A673 (cell line): ENCODE measurements around the gene RBFOX2. TPM values are rescaled to one million over a fixed set of nuclear protein-coding genes. Genes with fewer than 3 reads are reported as not detected.

Source experiments
- BruUV-seq: library from RNA; stranded (reverse); fragments of 400-500 nt; replicated peaks from 2 replicates; lab custom pipeline; 2021; lab: Mats Ljungman, UMichigan
- CTCF ChIA-PET: fragments of 300-600 bp; sonication (Branson Sonifier 250); formaldehyde crosslinking; loops from one replicate; lab custom pipeline; 2022; ENCODE audit warnings: antibody characterized with exemption; lab: Charles Lee
- POLR2A ChIA-PET: fragments of 300-600 bp; sonication (Branson Sonifier 250); formaldehyde crosslinking; loops from one replicate; lab custom pipeline; 2022; ENCODE audit warnings: antibody characterized with exemption; ENCODE audit not compliant: low non-redundant PET; lab: Charles Lee
- DNase-seq: peaks from one replicate; pipeline ENCODE4 v3.0.0-alpha.2; 2015; ENCODE audit warnings: low spot score
- H3K27ac ChIP-seq: fragments of 200-600 bp; sonication (generic); 2 replicates; pipeline ENCODE4 v1.5.1; 2016; ENCODE audit warnings: mixed run types, low read depth, mild to moderate bottlenecking, mixed read lengths, antibody characterized with exemption, low read length; ENCODE audit not compliant: poor library complexity, severe bottlenecking
- H3K27me3 ChIP-seq: fragments of 200-600 bp; sonication (generic); replicated peaks from 2 replicates; pipeline ENCODE4 v1.6.1; 2017; ENCODE audit warnings: mixed run types, low read depth, mild to moderate bottlenecking, mixed read lengths, antibody characterized with exemption, low read length; ENCODE audit not compliant: insufficient read depth, poor library complexity
- H3K36me3 ChIP-seq: fragments of 200-600 bp; sonication (generic); 2 replicates; pipeline ENCODE4 v1.6.1; 2016; ENCODE audit warnings: mixed run types, mild to moderate bottlenecking, mixed read lengths, antibody characterized with exemption, low read length; ENCODE audit not compliant: insufficient read depth, poor library complexity, severe bottlenecking
- H3K4me1 ChIP-seq: fragments of 200-600 bp; sonication (generic); 2 replicates; pipeline ENCODE4 v1.6.1; 2017; ENCODE audit warnings: mixed run types, mild to moderate bottlenecking, mixed read lengths, antibody characterized with exemption, low read length; ENCODE audit not compliant: insufficient read depth, poor library complexity, severe bottlenecking
- H3K4me3 ChIP-seq: fragments of 200-600 bp; sonication (generic); 2 replicates; pipeline ENCODE4 v1.5.1; 2016; ENCODE audit warnings: low read depth, mixed run types, mild to moderate bottlenecking, mixed read lengths, low read length; ENCODE audit not compliant: poor library complexity, severe bottlenecking
- H3K9me3 ChIP-seq: fragments of 200-600 bp; sonication (generic); 2 replicates; pipeline ENCODE4 v1.6.1; 2016; ENCODE audit warnings: mixed run types, low read depth, mild to moderate bottlenecking, mixed read lengths, antibody characterized with exemption, low read length; ENCODE audit not compliant: poor library complexity, severe bottlenecking
- CTCF ChIP-seq: fragments of 300-800, 200-600 bp; sonication (generic); conservative IDR thresholded peaks from 2 replicates; pipeline ENCODE4 v1.5.1; 2017; ENCODE audit warnings: low read depth, mild to moderate bottlenecking, antibody characterized with exemption, low read length, moderate library complexity, mixed read lengths
- EZH2 ChIP-seq: fragments of 200-600 bp; sonication (generic); IDR thresholded peaks from 2 replicates; pipeline ENCODE4 v1.6.1; 2017; ENCODE audit warnings: borderline replicate concordance, low read depth, mild to moderate bottlenecking, mixed read lengths, antibody characterized with exemption, low read length; ENCODE audit not compliant: poor library complexity, severe bottlenecking
- intact Hi-C: fragments of 100-400 bp; cut with micrococcal nuclease; formaldehyde crosslinking; loops from one replicate; pipeline ENCODE4 v1.10.0; 2022; ENCODE audit not compliant: unreplicated experiment
- total RNA-seq: library from RNA; stranded (reverse); gene quantifications from 2 replicates; pipeline ENCODE4 v1.2.3, GENCODE V29; 2021

RBFOX2 gene
- total RNA-seq, 1 experiment from 2014 or later: 142 TPM

GRCh38 chr22:35736166-35736565 is 292.5 kb downstream of the RBFOX2 start:
- TF ChIP-seq EZH2: no peak
- TF ChIP-seq CTCF: no peak
- Histone ChIP-seq H3K27me3 (no peaks in the 10 kb centered on the region), H3K36me3 (no peaks in the 10 kb centered on the region), H3K4me3 (no peak overlapping the region), H3K4me1 (no peaks in the 10 kb centered on the region), H3K27ac (no peak overlapping the region), H3K9me3 (no peaks in the 10 kb centered on the region)
- no TSS peak for BruUV-seq
- ChIA-PET CTCF (no interaction called here), POLR2A (no interaction called here)
- intact Hi-C loops: no loop called here
- no peak for DNase-seq

GRCh38 chr22:35735542-35735941 is 293.1 kb downstream of the RBFOX2 start:
- intact Hi-C loops: no loop called here
- Histone ChIP-seq H3K27ac (peak overlapping the region; percentile 12), H3K4me3 (no peak overlapping the region), H3K36me3 (no peaks in the 10 kb centered on the region), H3K27me3 (no peaks in the 10 kb centered on the region), H3K4me1 (no peaks in the 10 kb centered on the region), H3K9me3 (no peaks in the 10 kb centered on the region)
- DNase-seq: no peak
- ChIA-PET CTCF (no interaction called here), POLR2A (no interaction called here)
- no peak for TF ChIP-seq CTCF
- no peak for TF ChIP-seq EZH2
- BruUV-seq: no TSS peak

- TF ChIP-seq EZH2: no peak
- no peak for TF ChIP-seq CTCF
- BruUV-seq: no TSS peak
- DNase-seq: no peak
- Histone ChIP-seq H3K9me3 (no peaks in the 10 kb centered on the region), H3K27ac (no peak overlapping the region), H3K4me3 (no peak overlapping the region), H3K27me3 (no peaks in the 10 kb centered on the region), H3K36me3 (no peaks in the 10 kb centered on the region), H3K4me1 (no peaks in the 10 kb centered on the region)
- ChIA-PET CTCF (no interaction called here), POLR2A (no interaction called here)
- intact Hi-C loops: no loop called here
Measured at GRCh38 chr22:35734517-35734827, 294.2 kb downstream of the RBFOX2 start.
